HepG2 (cell line): ENCODE measurements around the gene QSOX2. TPM values are rescaled to one million over a fixed set of nuclear protein-coding genes. Genes with fewer than 3 reads are reported as not detected.

ENCODE experiments used
- ATAD3A ChIP-seq: sonication (generic); formaldehyde crosslinking; IDR thresholded peaks from 2 replicates; pipeline ENCODE4 v1.4.0; 2020; ENCODE audit warnings: missing genetic modification reagents
- GABPB1 ChIP-seq: IDR thresholded peaks from 2 replicates; pipeline ENCODE4 v1.6.1; 2016; ENCODE audit warnings: mild to moderate bottlenecking, missing genetic modification reagents, moderate library complexity, missing compliant biosample characterization
- IRX3 ChIP-seq: sonication (generic); formaldehyde crosslinking; IDR thresholded peaks from 2 replicates; pipeline ENCODE4 v1.8.1; 2023; ENCODE audit warnings: mild to moderate bottlenecking, low read depth, missing genetic modification reagents, borderline replicate concordance
- KAT2B ChIP-seq: fragments of 150-350 bp; IDR thresholded peaks from 2 replicates; pipeline ENCODE4 v1.6.1; 2014; ENCODE audit warnings: low read depth, low read length, borderline replicate concordance
- KAT8 ChIP-seq: IDR thresholded peaks from 2 replicates; pipeline ENCODE4 v1.6.1; 2016; ENCODE audit warnings: missing genetic modification reagents, missing compliant biosample characterization
- LCORL ChIP-seq, 2 experiments: fragments of 450-650 bp in 1 of 2; sonication (generic) in 1 of 2; formaldehyde crosslinking in 1 of 2; IDR thresholded peaks; 2 replicates each; pipeline versions ENCODE4 v1.5.0 to v1.6.1; 2017 to 2020; ENCODE audit warnings: antibody characterized with exemption in 1 of 2, missing genetic modification reagents in 1 of 2
- RELA ChIP-seq: sonication (generic); formaldehyde crosslinking; IDR thresholded peaks from 2 replicates; pipeline ENCODE4 v1.4.0; 2020; ENCODE audit warnings: missing genetic modification reagents
- SIX4 ChIP-seq: sonication (generic); formaldehyde crosslinking; IDR thresholded peaks from 2 replicates; pipeline ENCODE4 v1.4.0; 2020; ENCODE audit warnings: missing genetic modification reagents
- SRY ChIP-seq: sonication (generic); formaldehyde crosslinking; IDR thresholded peaks from 2 replicates; pipeline ENCODE4 v1.8.0; 2022; ENCODE audit warnings: mild to moderate bottlenecking, missing genetic modification reagents
- ZNF383 ChIP-seq: sonication (generic); formaldehyde crosslinking; IDR thresholded peaks from 2 replicates; pipeline ENCODE4 v1.4.0; 2020; ENCODE audit warnings: missing genetic modification reagents, mild to moderate bottlenecking, borderline replicate concordance
- ZNF749 ChIP-seq: sonication (generic); formaldehyde crosslinking; IDR thresholded peaks from 2 replicates; pipeline ENCODE4 v1.8.0; 2022; ENCODE audit warnings: mild to moderate bottlenecking, missing genetic modification reagents, moderate library complexity, borderline replicate concordance
- ZNF772 ChIP-seq: sonication (generic); formaldehyde crosslinking; IDR thresholded peaks from 2 replicates; pipeline ENCODE4 v1.5.0; 2020; ENCODE audit warnings: mild to moderate bottlenecking, missing genetic modification reagents
- ZNF776 ChIP-seq: sonication (generic); formaldehyde crosslinking; IDR thresholded peaks from 2 replicates; pipeline ENCODE4 v1.4.0; 2020; ENCODE audit warnings: mild to moderate bottlenecking, missing genetic modification reagents
- ZNF782 ChIP-seq: sonication (generic); formaldehyde crosslinking; IDR thresholded peaks from 2 replicates; pipeline ENCODE4 v1.4.0; 2020; ENCODE audit warnings: missing genetic modification reagents, mild to moderate bottlenecking, borderline replicate concordance
- ZNF839 ChIP-seq: sonication (generic); formaldehyde crosslinking; IDR thresholded peaks from 2 replicates; pipeline ENCODE4 v1.4.0; 2020; ENCODE audit warnings: missing genetic modification reagents, mild to moderate bottlenecking, borderline replicate concordance
- polyA plus RNA-seq, 8 experiments: library from polyadenylated mRNA; depleted of rRNA in 3 of 8; stranded (reverse) in 7 of 8; unstranded in 1 of 8; fragments of >200 nt; fragmentation: Illumina TruSeq in 4 of 8; extraction: Trizol in 4 of 8; gene quantifications; 2 replicates each; pipeline versions ENCODE4 v1.2.1 to v1.2.3, GENCODE V29; 2011 to 2016; ENCODE audit warnings: low read depth in 4 of 8, missing spikeins in 1 of 8, mixed read lengths in 1 of 8; ENCODE audit not compliant: insufficient read depth in 1 of 8
- total RNA-seq, 5 experiments: library from RNA; depleted of rRNA; stranded (reverse); fragments of >200 nt; fragmentation: Illumina TruSeq; extraction: Trizol; gene quantifications; 2 replicates each; pipeline ENCODE4 v1.2.3, GENCODE V29; 2016; ENCODE audit warnings: low read depth in 1 of 5
- TF ChIP-seq, protein P1 (sequence below): IDR thresholded peaks from 2 replicates; pipeline ENCODE4 v1.6.1; 2016; ENCODE audit warnings: missing compliant biosample characterization, missing genetic modification reagents, borderline replicate concordance
- TF ChIP-seq, protein P2 (sequence below): sonication (generic); formaldehyde crosslinking; IDR thresholded peaks from 2 replicates; pipeline ENCODE4 v1.5.1; 2020; ENCODE audit warnings: mild to moderate bottlenecking, missing genetic modification reagents, moderate library complexity
- TF ChIP-seq, protein P3 (sequence below): IDR thresholded peaks from 2 replicates; pipeline ENCODE4 v1.6.1; 2016; ENCODE audit warnings: missing compliant biosample characterization, missing genetic modification reagents, borderline replicate concordance

Gene QSOX2
- total and polyA plus RNA-seq, 2 of the 13 experiments (the other 11 are each of a cell fraction or from before 2014, with no cell fraction given), result 27.1 to 42.1 TPM

DNA sequence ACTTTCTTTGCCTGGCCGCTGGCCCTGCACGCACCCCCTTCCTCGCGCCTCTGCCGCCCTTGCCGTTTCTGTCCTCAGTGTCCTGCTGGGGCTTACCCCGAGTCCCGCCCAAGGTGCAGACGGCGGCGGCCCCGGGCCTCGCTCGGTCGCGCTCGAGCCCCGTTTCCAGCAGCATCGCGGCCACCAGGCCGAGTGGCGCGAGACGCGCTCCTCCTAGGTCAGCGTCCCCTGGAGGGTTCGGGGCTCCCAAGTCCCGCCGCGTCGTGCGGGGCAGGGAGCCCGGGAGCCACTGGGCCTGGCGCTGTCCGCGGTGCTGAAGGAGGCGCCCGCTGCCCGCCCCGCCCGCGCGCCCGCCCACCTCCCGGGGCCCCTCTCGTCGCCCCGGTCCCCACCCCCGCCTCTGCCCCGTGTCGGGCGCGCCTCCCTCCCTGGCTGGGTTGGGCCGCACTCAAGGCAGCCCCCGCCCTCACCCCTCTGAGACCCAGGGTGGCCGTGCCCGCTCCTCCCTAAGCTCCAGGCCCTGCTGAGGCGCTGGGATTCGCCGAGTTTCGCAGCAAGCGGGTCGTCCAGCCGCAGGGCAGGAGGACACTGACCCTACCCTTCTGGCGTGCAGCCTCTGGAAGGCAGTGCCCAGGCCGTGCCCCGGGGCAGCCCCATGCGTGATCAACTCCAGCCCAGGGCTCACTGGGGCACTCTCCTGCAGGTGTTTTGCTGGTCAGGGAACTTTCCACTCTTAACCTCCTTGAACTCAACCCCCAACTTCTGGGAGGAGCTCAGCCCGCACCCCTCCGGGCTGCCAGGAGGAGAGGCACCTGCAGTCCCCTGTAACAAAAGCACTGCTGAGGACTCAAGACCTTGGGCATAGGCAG lies 40.5 kb downstream of the QSOX2 start, which contains the start of gene LHX3 (continued):
- TF ChIP-seq, protein P1, sequence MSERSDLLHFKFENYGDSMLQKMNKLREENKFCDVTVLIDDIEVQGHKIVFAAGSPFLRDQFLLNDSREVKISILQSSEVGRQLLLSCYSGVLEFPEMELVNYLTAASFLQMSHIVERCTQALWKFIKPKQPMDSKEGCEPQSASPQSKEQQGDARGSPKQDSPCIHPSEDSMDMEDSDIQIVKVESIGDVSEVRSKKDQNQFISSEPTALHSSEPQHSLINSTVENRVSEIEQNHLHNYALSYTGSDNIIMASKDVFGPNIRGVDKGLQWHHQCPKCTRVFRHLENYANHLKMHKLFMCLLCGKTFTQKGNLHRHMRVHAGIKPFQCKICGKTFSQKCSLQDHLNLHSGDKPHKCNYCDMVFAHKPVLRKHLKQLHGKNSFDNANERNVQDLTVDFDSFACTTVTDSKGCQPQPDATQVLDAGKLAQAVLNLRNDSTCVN (CRISPR knock-in tag), result no peak
- peak; percentile 40; the same call in 1 of the 2 replicates for TF ChIP-seq GABPB1
- 0 out of 2 replicates have a peak, but pooled peaks have one; percentile 53 for TF ChIP-seq ZNF749
- no peak for TF ChIP-seq LCORL (IDR thresholded peaks at IDR 0.05)
- TF ChIP-seq LCORL (CRISPR knock-in tag; IDR thresholded peaks at IDR 0.05), result no peak
- TF ChIP-seq, protein P2, sequence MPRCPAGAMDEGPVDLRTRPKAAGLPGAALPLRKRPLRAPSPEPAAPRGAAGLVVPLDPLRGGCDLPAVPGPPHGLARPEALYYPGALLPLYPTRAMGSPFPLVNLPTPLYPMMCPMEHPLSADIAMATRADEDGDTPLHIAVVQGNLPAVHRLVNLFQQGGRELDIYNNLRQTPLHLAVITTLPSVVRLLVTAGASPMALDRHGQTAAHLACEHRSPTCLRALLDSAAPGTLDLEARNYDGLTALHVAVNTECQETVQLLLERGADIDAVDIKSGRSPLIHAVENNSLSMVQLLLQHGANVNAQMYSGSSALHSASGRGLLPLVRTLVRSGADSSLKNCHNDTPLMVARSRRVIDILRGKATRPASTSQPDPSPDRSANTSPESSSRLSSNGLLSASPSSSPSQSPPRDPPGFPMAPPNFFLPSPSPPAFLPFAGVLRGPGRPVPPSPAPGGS (CRISPR knock-in tag), result peak; percentile 34; the same call in 1 of the 2 replicates
- no peak for TF ChIP-seq KAT8 (CRISPR knock-in tag)
- no peak for TF ChIP-seq ZNF383
- TF ChIP-seq ZNF839, result no peak
- TF ChIP-seq ZNF772, result peak; percentile 35; the same call in 1 of the 2 replicates
- TF ChIP-seq ZNF776 (CRISPR knock-in tag), result no peak
- TF ChIP-seq SRY (CRISPR knock-in tag), result no peak
- no peak for TF ChIP-seq ZNF782 (CRISPR knock-in tag)
- TF ChIP-seq KAT2B, result no peak
- 0 out of 2 replicates have a peak, but pooled peaks have one; percentile 57 for TF ChIP-seq ATAD3A (CRISPR knock-in tag)
- TF ChIP-seq IRX3 (CRISPR knock-in tag), result no peak
- TF ChIP-seq RELA (CRISPR knock-in tag), result no peak
- no peak for TF ChIP-seq SIX4 (CRISPR knock-in tag)
- TF ChIP-seq, protein P3, sequence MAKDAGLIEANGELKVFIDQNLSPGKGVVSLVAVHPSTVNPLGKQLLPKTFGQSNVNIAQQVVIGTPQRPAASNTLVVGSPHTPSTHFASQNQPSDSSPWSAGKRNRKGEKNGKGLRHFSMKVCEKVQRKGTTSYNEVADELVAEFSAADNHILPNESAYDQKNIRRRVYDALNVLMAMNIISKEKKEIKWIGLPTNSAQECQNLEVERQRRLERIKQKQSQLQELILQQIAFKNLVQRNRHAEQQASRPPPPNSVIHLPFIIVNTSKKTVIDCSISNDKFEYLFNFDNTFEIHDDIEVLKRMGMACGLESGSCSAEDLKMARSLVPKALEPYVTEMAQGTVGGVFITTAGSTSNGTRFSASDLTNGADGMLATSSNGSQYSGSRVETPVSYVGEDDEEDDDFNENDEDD (CRISPR knock-in tag), result 0 out of 2 replicates have a peak, but pooled peaks have one; percentile 27
